Dedifferentiated amniotic fluid mesenchymal stem cell (primary cell): Measurements from ENCODE around the gene MYCBP.

Experiments
- DNase-seq: peaks from one replicate; pipeline ENCODE4 v3.0.0-alpha.2; 2016; ENCODE audit errors: extremely low spot score

Gene MYCBP

DNA sequence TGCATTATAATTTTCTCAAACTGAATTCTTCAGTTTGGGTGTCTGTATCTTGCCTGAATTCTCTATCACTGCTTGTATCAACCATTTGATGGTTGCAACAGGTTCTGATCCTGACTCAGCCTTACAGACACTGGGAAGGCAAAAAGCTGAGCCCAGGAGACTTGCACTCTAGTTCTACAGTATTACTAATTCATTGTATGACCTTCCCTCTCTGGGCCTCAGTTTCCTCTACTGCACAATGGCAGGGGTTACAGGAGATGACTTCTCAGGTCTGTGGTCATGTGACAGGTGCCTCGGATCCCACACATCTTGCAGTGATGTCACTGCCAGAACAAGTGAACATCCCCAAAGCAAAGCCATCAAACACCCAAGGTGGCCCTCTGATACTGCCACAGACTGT lies 52.3 kb downstream of the MYCBP start:
- DNase-seq: no peak

DNA sequence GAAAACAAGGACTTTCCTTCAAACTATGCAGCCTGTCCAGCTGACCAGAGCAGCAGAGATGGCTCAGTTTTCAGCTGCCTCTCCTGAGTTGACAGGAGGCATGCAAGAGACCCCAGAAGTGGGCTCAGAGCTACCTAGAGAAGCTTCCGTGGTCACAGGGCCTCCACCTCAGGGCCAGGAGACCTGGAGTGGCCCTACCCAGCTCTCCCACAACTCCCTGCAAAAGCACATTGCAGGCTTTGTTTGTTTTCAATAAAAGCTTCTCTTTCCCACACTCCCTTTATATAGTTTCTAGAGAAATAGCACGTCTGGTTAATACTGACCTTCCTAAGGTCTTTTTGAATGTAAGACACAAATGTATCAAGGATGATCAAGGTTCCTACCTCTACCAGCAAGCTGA lies 53.6 kb downstream of the MYCBP start:
- no peak for DNase-seq

DNA sequence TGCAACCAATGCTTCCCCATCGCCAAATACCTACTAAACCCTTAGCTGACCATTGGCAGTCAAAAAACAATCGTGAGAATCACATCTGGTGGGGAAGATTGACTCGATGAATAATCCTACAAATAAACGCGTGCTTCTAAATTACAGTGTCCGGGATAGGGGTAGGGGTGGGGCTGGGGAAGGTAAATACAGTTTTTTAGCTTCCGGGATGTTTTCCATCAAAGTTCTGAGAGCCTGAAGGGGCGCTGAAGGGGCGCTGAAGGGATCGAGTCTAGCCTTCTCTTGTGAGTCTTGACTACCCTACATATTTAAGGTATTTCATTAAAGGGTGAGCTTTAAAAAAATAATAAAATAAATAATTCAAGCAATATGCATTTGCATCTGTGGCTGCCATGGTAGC lies 54.1 kb downstream of the MYCBP start:
- no peak for DNase-seq

DNA sequence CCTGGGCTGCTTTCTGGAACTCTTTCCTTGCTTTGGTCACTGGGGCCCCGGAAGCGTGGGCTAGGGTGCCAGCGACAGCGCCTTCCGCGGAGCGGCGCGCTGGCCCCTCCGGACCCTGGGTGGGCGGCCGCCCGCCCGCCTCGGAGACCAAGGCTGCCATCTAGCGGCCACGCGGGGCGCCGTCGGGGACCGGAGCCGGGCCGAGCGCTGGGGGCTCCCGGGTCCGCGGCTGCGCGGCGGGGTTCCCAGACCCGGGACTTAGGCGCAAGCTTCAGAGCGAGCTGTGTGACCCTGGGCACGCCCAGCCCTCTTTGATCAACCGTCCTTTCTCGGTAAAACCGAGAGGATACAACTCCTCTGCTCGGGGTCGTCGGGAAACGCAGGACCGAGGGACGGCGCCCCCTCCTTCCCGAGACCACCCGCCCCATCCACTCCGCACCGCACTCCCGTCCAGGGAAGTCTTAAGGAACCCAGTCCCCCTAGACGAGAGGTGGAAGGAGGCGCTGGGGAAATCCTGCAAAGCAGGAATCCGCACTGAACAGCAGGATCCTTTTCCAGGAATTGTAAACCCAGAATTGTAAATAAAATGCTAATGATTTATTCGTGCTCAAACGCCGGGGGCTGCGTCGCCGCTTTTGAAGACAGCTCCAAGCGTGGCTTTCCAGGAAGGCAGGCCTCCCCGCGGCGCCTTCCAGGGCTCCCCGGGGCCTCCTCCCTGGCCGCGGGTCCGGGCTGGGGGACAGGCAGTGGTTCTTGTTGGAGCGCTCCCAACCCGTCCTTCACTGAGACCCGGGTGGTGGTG lies 54.8 kb downstream of the MYCBP start:
- DNase-seq: no peak

DNA sequence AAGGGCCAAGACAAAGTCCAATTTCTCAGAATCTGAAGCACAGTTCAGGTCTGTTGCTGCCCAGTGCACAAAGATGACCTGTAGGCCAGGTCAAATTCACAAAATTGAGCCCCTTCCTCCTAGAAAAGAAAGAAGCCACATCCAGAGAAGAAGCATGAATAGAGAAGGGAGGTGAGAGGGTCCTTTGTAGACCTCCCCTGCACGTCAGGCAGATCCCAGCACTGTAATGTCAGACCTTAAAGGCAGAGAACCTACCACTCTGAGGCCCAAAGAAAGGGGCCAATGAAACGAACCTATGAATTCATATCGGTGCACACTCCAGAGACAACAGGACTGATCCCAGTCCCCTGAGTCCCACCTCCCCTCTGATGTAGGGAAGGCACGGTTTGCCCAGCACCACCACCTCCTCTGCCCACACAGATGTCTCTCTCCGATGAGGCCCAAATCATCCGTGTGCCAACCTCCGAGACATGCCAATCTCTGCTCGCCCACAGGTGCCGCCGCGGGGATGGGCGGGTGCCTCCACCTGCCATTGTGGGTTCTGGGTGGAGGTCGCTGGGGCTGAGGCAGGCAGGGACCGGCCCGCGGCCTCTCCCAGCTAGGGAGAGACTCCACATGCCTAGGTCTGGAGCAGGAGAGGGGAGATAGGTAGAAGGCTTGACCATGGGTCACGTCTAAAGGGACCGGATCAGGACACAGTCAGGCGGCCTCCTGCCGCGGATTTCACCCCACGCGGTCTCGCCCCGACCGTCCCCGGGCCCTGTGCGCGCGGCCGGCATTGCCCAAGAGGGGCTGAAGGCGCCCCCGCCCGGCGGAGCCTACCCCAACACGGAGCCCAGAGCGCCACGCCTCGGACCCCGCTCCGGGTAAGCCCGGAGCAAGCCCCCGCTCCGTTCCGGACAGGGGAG lies 55.6 kb downstream of the MYCBP start:
- no peak for DNase-seq

DNA sequence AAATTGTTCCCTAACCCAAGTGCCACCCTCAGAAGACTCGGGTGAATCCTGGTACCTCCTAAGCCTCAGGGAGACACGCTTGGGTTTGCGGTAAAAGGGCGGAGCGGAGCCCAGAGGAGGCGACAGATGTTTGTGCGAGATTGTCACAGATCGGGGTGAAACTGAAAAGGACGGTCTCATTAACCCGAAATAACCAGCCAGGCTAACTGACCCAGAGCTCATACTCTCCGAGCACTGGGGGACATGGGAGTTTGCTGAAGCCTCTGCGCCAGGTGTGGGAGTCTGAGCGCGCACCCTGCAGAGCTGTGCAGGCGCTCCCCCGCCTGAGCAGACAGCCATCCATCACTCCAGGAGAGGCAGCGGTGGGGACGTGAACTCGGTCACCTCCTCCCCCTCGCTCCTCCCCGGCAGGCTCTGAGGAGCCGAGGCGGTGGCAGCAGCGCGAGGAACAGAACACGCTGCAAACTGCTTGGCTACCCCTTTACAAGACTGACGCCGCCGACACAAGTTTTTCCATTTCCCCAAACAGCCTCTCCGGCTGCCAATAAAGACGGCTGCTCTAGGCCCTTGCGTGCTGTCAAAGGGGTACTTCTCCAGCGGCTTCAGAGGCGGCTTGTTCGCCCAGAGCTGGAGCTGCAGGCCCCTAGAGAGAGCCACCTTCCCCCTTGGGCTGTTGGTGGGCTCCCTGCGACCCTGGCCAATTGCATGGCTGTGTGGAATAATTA lies 57.1 kb downstream of the MYCBP start:
- no peak for DNase-seq

DNA sequence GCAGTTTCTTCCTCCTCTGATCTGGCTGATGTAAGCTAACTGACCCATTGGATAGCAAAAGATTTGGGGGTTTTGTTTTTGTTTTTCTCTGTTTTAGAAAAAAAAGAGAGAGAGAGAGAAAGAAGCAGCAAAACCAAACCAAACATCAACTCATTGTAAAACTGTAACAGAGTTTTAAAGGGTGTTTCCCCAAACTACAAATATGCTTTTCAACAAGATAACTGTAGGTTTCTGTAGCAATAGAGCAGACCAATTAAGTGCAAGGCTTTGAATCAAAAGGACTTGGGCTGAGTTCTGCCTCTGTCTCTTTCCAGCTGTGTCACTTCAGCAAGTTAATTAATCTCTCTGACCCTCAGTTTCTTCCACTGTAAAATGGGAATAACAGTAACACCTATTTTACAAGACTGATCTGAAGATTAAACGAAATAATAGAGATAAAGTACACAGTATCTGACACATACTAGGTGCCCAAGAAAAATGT lies 58.1 kb downstream of the MYCBP start:
- DNase-seq: no peak

DNA sequence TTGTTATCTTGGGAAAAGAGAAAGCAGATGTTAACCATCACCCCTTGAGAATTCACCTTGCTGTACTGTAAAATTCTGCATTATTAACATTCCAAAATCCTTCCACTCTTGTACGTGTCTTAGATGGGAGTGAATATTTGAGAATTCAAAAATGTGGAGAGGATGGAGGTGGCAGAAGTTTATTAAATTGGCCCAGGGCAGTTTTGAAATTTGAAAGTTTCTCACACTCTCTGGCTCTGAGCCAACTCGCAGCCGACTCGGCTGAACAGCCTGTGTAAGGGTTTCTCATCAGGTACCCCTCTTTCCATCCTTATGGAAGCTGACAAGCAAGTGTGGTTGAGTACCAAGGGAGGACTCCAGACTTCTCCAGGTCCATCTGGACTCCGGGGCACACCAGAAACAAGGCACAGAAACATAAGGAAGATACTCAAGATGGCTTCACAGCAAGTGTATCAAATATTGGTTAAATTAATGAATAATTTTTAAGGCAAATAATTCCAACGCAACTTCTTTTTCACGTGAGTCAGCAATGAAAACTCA lies 58.6 kb downstream of the MYCBP start:
- no peak for DNase-seq

DNA sequence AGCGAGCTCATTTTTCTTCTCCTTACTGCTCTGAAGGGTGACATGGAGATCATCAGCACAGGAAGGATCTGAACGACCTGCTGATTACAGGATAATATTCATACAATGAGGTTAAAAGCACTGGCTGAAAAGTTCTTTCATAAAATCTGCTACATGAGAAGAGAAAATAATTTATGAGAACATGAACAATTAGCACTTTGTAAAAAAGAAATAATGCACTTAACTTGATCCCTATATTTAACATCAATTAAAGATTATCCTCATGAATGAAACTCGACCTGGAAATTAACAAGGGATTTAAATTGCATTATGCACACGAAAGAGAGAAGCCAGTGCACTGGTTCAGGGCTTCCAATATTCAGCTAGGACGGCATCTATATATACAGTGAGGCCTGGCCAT lies 60.2 kb downstream of the MYCBP start:
- no peak for DNase-seq
